Body of pancreas (tissue), 4 donors: Measurements from ENCODE around the gene AKAP17A.

Source experiments
- CTCF ChIP-seq, 7 experiments: fragments of 450-650 bp in 4 of 7; fragments of 200-600 bp in 3 of 7; sonication (generic) in 3 of 7; IDR thresholded peaks; one replicate each; pipeline ENCODE4 v1.5.1; 2016 to 2019; ENCODE audit warnings: antibody characterized with exemption in 7 of 7
- POLR2A ChIP-seq, 3 donors: fragments of 450-650 bp; IDR thresholded peaks; one replicate each; pipeline ENCODE4 v1.6.1; 2016; ENCODE audit warnings: antibody characterized with exemption in 3 of 3, mild to moderate bottlenecking in 2 of 3

- TF ChIP-seq CTCF (IDR thresholded peaks at IDR 0.05): no peak
- no peak for TF ChIP-seq POLR2A (IDR thresholded peaks at IDR 0.05)
These were observed 7.0 kb upstream of the AKAP17A start for GRCh38 chrX:1584237-1585011.
